Mesenchymal stem cell (in vitro differentiated cells and primary cell): ENCODE data around the gene ANKRD12.
A peak's percentile ranks its signal among the peaks of the same experiment; 100 is the strongest.

Experiments used
- DNase-seq: peaks from one replicate; pipeline ENCODE4 v3.0.0-alpha.2; 2013
- H2AFZ ChIP-seq: one replicate; pipeline ENCODE4 v1.6.1; 2013; ENCODE audit warnings: low read depth, mild to moderate bottlenecking, control low read depth, inconsistent platforms, low read length, moderate library complexity
- H2AK5ac ChIP-seq: 2 replicates; pipeline ENCODE4 v1.6.1; 2013; ENCODE audit warnings: low read length, moderate library complexity, mild to moderate bottlenecking, inconsistent platforms; ENCODE audit not compliant: severe bottlenecking
- H2BK120ac ChIP-seq: one replicate; pipeline ENCODE4 v1.6.1; 2013; ENCODE audit warnings: low read depth, mild to moderate bottlenecking, inconsistent platforms, low read length, moderate library complexity
- H2BK12ac ChIP-seq, 2 experiments: one replicate each; pipeline ENCODE4 v1.6.1; 2013; ENCODE audit warnings: inconsistent platforms in 2 of 2, low read length in 2 of 2, mild to moderate bottlenecking in 2 of 2, moderate library complexity in 2 of 2, control low read depth in 1 of 2
- H2BK15ac ChIP-seq: one replicate; pipeline ENCODE4 v1.6.1; 2013; ENCODE audit warnings: mild to moderate bottlenecking, low read depth, inconsistent platforms; ENCODE audit not compliant: poor library complexity, severe bottlenecking
- H2BK5ac ChIP-seq: 2 replicates; pipeline ENCODE4 v1.6.1; 2013; ENCODE audit warnings: low read depth, mild to moderate bottlenecking, low read length, control low read depth, inconsistent platforms; ENCODE audit not compliant: poor library complexity, severe bottlenecking
- H3K14ac ChIP-seq, 2 experiments: one replicate each; pipeline ENCODE4 v1.6.1; 2013; ENCODE audit warnings: inconsistent platforms in 2 of 2, low read length in 2 of 2, control low read depth in 1 of 2, mild to moderate bottlenecking in 1 of 2, moderate library complexity in 1 of 2
- H3K18ac ChIP-seq, 2 experiments: one replicate each; pipeline ENCODE4 v1.6.1; 2013; ENCODE audit warnings: inconsistent platforms in 2 of 2, low read length in 2 of 2, control low read depth in 1 of 2, low read depth in 1 of 2, mild to moderate bottlenecking in 1 of 2
- H3K23ac ChIP-seq, 2 experiments: one replicate each; pipeline ENCODE4 v1.6.1; 2013; ENCODE audit warnings: inconsistent platforms in 2 of 2, low read length in 2 of 2, mild to moderate bottlenecking in 2 of 2, moderate library complexity in 2 of 2, control low read depth in 1 of 2
- H3K27ac ChIP-seq: 2 replicates; pipeline ENCODE4 v1.5.1; 2013; ENCODE audit warnings: mild to moderate bottlenecking, moderate library complexity, low read length, control low read depth, inconsistent platforms; ENCODE audit not compliant: poor library complexity, severe bottlenecking
- H3K27me3 ChIP-seq, 2 experiments: 2 replicates each; pipeline versions ENCODE4 v1.6.1 to v1.7.0; 2013; ENCODE audit warnings: low read length in 2 of 2, mild to moderate bottlenecking in 2 of 2, moderate library complexity in 2 of 2, control low read depth in 1 of 2, inconsistent platforms in 1 of 2; ENCODE audit not compliant: control insufficient read depth in 1 of 2, insufficient read depth in 1 of 2
- H3K36me3 ChIP-seq, 2 experiments: 2 replicates each; pipeline versions ENCODE4 v1.6.1 to v1.7.0; 2013; ENCODE audit warnings: low read length in 2 of 2, control low read depth in 1 of 2, inconsistent platforms in 1 of 2, low read depth in 1 of 2, mild to moderate bottlenecking in 1 of 2; ENCODE audit not compliant: insufficient read depth in 2 of 2, control insufficient read depth in 1 of 2
- H3K4ac ChIP-seq, 2 experiments: one replicate each; pipeline ENCODE4 v1.6.1; 2013; ENCODE audit warnings: inconsistent platforms in 2 of 2, low read length in 2 of 2, mild to moderate bottlenecking in 2 of 2, moderate library complexity in 2 of 2, control low read depth in 1 of 2, low read depth in 1 of 2
- H3K4me1 ChIP-seq: 2 replicates; pipeline ENCODE4 v1.6.1; 2013; ENCODE audit warnings: low read depth, low read length, control low read depth; ENCODE audit not compliant: control insufficient read depth, insufficient read depth
- H3K4me2 ChIP-seq: 2 replicates; pipeline ENCODE4 v1.6.1; 2013; ENCODE audit warnings: low read length, mild to moderate bottlenecking, inconsistent platforms; ENCODE audit not compliant: poor library complexity, severe bottlenecking
- H3K4me3 ChIP-seq, 2 experiments: 2 replicates each; pipeline versions ENCODE4 v1.5.1 to v1.7.0; 2013; ENCODE audit warnings: low read length in 2 of 2, mild to moderate bottlenecking in 2 of 2, control low read depth in 1 of 2, low read depth in 1 of 2; ENCODE audit not compliant: insufficient read depth in 1 of 2
- H3K79me1 ChIP-seq: replicated peaks from 2 replicates; pipeline ENCODE4 v1.6.1; 2013; ENCODE audit warnings: mild to moderate bottlenecking, control low read depth, low read length, inconsistent platforms; ENCODE audit not compliant: poor library complexity, severe bottlenecking
- H3K9ac ChIP-seq: 2 replicates; pipeline ENCODE4 v1.7.0; 2013; ENCODE audit warnings: mild to moderate bottlenecking, low read length, moderate library complexity
- H3K9me3 ChIP-seq: 2 replicates; pipeline ENCODE4 v1.7.0; 2013; ENCODE audit warnings: mild to moderate bottlenecking, low read length; ENCODE audit not compliant: control insufficient read depth
- H4K8ac ChIP-seq: one replicate; pipeline ENCODE4 v1.6.1; 2013; ENCODE audit warnings: inconsistent platforms, mild to moderate bottlenecking, low read length, moderate library complexity
- H4K91ac ChIP-seq: one replicate; pipeline ENCODE4 v1.6.1; 2013; ENCODE audit warnings: mild to moderate bottlenecking, low read length, inconsistent platforms
- WGBS: methylation state at CpG from one replicate; pipeline ENCODE4 v1.1.7; 2013; ENCODE audit warnings: mixed read lengths; 5-methylcytosine and 5-hydroxymethylcytosine counted together

The ANKRD12 gene

DNA sequence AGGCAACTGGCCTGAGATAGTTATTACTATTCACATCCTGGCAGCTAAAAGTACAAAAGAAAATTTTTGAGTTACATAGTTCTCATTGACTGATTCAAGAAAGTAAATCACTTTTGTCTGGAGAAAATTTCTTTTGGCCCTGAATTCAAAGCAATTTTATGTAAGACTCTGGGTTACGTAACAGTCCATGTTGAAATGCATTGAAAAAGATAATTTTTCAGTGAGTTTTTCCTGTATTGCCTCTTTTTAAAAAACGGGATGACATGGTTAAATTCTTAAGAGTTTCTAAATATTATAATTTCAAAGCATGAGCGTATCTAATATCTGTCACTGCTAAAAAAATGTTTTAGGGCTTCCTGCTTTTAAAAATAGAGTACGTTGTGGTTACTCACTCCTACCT is 72.7 kb downstream of the ANKRD12 start:
- Histone ChIP-seq H2BK15ac (no peak overlapping the region), H2BK5ac (no peak overlapping the region), H3K27me3 (no peaks in the 10 kb centered on the region), H2BK120ac (no peak overlapping the region), H2AFZ (no peak overlapping the region), H3K14ac (no peak overlapping the region), H4K8ac (no peak overlapping the region), H3K23ac (no peak overlapping the region), H3K9ac (no peak overlapping the region), H3K4ac (no peak overlapping the region), H3K4me2 (no peak overlapping the region), H3K18ac (no peak overlapping the region), H3K27ac (no peak overlapping the region), H3K4me3 (no peak overlapping the region), H3K79me1 (peaks cover 1% of the 10 kb centered on the region), H4K91ac (no peak overlapping the region), H3K9me3 (no peaks in the 10 kb centered on the region), H2BK12ac (no peak overlapping the region), H3K36me3 (peaks cover 0 to 95% of the 10 kb centered on the region in 2 experiments), H3K4me1 (no peaks in the 10 kb centered on the region), H2AK5ac (no peak overlapping the region)
- no peak for DNase-seq
- WGBS: 100% methylated on average over 2 of the region's 4 CpGs

DNA sequence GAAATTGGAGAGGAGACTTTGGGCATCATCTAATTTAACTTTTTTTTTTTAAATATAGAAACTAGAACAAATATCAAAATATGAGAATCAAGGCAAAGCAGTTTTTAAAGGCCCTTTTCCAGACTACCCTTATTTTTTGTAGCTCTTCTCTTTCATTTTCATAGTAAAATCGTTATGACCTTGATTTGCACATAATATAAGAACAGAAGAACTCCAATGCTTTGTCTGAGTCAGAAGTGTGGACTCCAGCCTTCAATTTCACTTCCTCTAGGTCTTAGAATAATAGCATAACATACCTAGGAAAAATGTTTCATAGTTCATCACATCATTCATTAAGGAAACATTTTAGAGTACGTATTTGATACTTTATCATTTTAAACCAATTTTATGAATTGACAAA is 74.4 kb downstream of the ANKRD12 start:
- Histone ChIP-seq H2BK15ac (no peak overlapping the region), H3K4me3 (no peak overlapping the region), H3K9ac (no peak overlapping the region), H3K36me3 (peaks cover 0 to 95% of the 10 kb centered on the region in 2 experiments), H3K79me1 (peaks cover 3% of the 10 kb centered on the region), H3K9me3 (peaks cover 3% of the 10 kb centered on the region), H2AK5ac (no peak overlapping the region), H2AFZ (no peak overlapping the region), H2BK12ac (no peak overlapping the region), H3K27me3 (no peaks in the 10 kb centered on the region), H3K4me2 (no peak overlapping the region), H3K18ac (no peak overlapping the region), H4K91ac (no peak overlapping the region), H3K14ac (no peak overlapping the region), H3K27ac (no peak overlapping the region), H3K4me1 (no peaks in the 10 kb centered on the region), H4K8ac (no peak overlapping the region), H2BK120ac (no peak overlapping the region), H3K23ac (no peak overlapping the region), H3K4ac (no peak overlapping the region), H2BK5ac (no peak overlapping the region)
- no CpG with 5 or more reads among the region's 2 CpGs for WGBS
- DNase-seq: no peak

DNA sequence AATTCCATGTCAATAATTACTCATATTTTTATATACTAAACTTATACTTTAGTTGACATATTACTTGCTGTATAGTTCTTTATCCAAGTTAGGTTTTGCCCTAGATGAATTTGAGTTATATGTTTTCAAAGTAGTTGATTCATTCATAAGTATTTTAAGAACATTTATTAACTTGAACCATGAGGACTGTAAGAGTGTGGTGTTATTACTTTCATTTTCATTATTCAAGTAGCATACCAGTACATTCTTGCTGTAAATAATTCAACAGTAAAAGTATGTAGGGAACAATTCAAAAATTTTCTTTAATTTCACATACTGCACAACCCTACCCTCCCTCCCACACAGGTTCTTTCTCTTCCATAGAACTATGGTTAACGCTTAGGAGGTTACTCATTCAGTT is 75.4 kb downstream of the ANKRD12 start:
- DNase-seq: peak; percentile 10
- H3K23ac ChIP-seq: no peak overlapping the region
- no CpG with 5 or more reads among the region's 1 CpG for WGBS
- H3K14ac ChIP-seq: no peak overlapping the region
- H3K27me3 ChIP-seq: no peaks in the 10 kb centered on the region
- peaks cover 3% of the 10 kb centered on the region for H3K9me3 ChIP-seq
- no peak overlapping the region for H2BK15ac ChIP-seq
- no peak overlapping the region for H3K4ac ChIP-seq
- no peak overlapping the region for H3K9ac ChIP-seq
- peaks cover 0 to 97% of the 10 kb centered on the region in 2 experiments for H3K36me3 ChIP-seq
- peaks cover 3% of the 10 kb centered on the region for H3K79me1 ChIP-seq
- no peak overlapping the region for H3K4me3 ChIP-seq
- H2BK5ac ChIP-seq: no peak overlapping the region
- H2AK5ac ChIP-seq: no peak overlapping the region
- no peak overlapping the region for H2AFZ ChIP-seq
- H3K4me1 ChIP-seq: no peaks in the 10 kb centered on the region
- no peak overlapping the region for H3K18ac ChIP-seq
- H3K27ac ChIP-seq: no peak overlapping the region
- no peak overlapping the region for H3K4me2 ChIP-seq
- H4K91ac ChIP-seq: no peak overlapping the region
- no peak overlapping the region for H2BK12ac ChIP-seq
- no peak overlapping the region for H4K8ac ChIP-seq
- no peak overlapping the region for H2BK120ac ChIP-seq

DNA sequence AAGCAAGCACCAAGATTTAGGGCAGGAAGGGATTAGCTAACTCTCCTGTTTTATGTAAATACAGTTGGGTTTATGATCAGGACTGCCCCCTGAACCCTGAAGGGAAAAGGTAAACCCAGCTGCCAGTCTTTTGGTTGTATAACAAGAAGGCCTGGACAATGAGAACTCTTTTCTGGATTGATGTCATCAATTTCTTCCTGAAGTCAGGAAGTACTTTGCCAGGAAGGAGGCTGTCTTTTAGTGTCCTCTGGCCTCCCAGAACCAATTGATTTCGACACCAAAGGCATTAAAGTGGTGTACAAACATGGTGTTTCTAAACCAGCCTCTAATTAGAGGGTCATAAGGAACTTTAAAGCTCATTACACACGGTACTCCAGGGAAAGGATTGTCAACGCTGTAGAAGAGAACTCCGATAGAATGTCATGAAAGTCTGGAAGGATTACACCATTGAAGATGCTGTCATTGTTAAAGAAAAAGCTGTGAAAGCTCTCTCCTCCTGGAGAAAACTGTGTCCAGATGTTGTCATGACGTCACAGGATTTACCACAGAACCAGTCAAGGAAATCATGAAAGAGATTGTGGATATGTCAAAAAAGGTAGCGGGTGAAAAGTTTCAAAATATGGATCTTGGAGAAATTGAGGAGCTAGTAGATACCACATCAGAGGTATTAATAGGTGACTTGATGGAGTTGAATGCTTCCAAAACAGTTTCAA is 78.8 kb downstream of the ANKRD12 start:
- Histone ChIP-seq H4K91ac (no peak overlapping the region), H2AFZ (no peak overlapping the region), H3K4me3 (no peak overlapping the region), H3K4me2 (no peak overlapping the region), H2BK12ac (no peak overlapping the region), H4K8ac (no peak overlapping the region), H3K23ac (no peak overlapping the region), H3K27ac (no peak overlapping the region), H2BK5ac (no peak overlapping the region), H3K4me1 (no peaks in the 10 kb centered on the region), H2BK15ac (no peak overlapping the region), H3K27me3 (no peaks in the 10 kb centered on the region), H3K9ac (peak overlapping the region; percentile 13), H3K9me3 (peaks cover 3% of the 10 kb centered on the region), H3K18ac (no peak overlapping the region), H3K4ac (no peak overlapping the region), H3K14ac (no peak overlapping the region), H3K79me1 (peaks cover 3% of the 10 kb centered on the region), H3K36me3 (peaks cover 3 to 99% of the 10 kb centered on the region in 2 experiments), H2BK120ac (no peak overlapping the region), H2AK5ac (no peak overlapping the region)
- 61% methylated on average over 6 of the region's 6 CpGs for WGBS
- DNase-seq: peak; percentile 26
